Measurements from ENCODE around the gene SETD6.
"Not testable (repeated sequence)": the region's sequence is repeated elsewhere in the genome, so short reads cannot be mapped to it uniquely, and the experiment has no call there.

SETD6 gene

GRCh38 chr16:58515125-58515870 lies at the start of gene SETD6:
SETD6 (plus strand) TSS chr16:58515517; CDS start chr16:58515538, 21 bp downstream.
- DNase-seq, result peak; percentile 80

- no peak for DNase-seq
Observed at GRCh38 chr16:58465817-58466216, 49.5 kb upstream of the SETD6 start.

GRCh38 chr16:58466396-58466795 lies 48.9 kb upstream of the SETD6 start:
- DNase-seq, result no peak

- DNase-seq, result no peak
Observed at GRCh38 chr16:58467905-58468304, 47.4 kb upstream of the SETD6 start.

- DNase-seq, result no peak
Observed at GRCh38 chr16:58471209-58471975, 43.9 kb upstream of the SETD6 start.

- DNase-seq, result no peak
Observed at GRCh38 chr16:58472266-58472665, 43.1 kb upstream of the SETD6 start.

- no peak for DNase-seq
Observed at GRCh38 chr16:58472827-58473226, 42.5 kb upstream of the SETD6 start.

- no peak for DNase-seq
Observed at GRCh38 chr16:58474296-58474695, 41.0 kb upstream of the SETD6 start.

- no peak for DNase-seq
Observed at GRCh38 chr16:58475091-58475619, 40.2 kb upstream of the SETD6 start.

GRCh38 chr16:58476791-58477190 lies 38.5 kb upstream of the SETD6 start:
- DNase-seq, result no peak

- no peak for DNase-seq
Observed at GRCh38 chr16:58478427-58478826, 36.9 kb upstream of the SETD6 start.

- no peak for DNase-seq
Observed at GRCh38 chr16:58481226-58481869, 34.0 kb upstream of the SETD6 start.

- DNase-seq, result no peak
Observed at GRCh38 chr16:58481931-58482330, 33.4 kb upstream of the SETD6 start.

GRCh38 chr16:58485184-58485887 lies 30.0 kb upstream of the SETD6 start:
- DNase-seq, result no peak

GRCh38 chr16:58487566-58488351 lies 27.6 kb upstream of the SETD6 start:
- peak; percentile 77 for DNase-seq

- DNase-seq, result no peak
Observed at GRCh38 chr16:58488531-58488930, 26.8 kb upstream of the SETD6 start.

GRCh38 chr16:58490065-58490464 lies 25.3 kb upstream of the SETD6 start:
- DNase-seq, result no peak

- not testable (repeated sequence) for DNase-seq
Observed at GRCh38 chr16:58490539-58490938, 24.8 kb upstream of the SETD6 start.

GRCh38 chr16:58492066-58492465 lies 23.3 kb upstream of the SETD6 start:
- no peak for DNase-seq

- DNase-seq, result no peak
Observed at GRCh38 chr16:58492735-58493134, 22.6 kb upstream of the SETD6 start.

GRCh38 chr16:58493756-58494431 lies 21.4 kb upstream of the SETD6 start:
- DNase-seq, result no peak
